ENCODE results near the gene ARID3A.

DNA sequence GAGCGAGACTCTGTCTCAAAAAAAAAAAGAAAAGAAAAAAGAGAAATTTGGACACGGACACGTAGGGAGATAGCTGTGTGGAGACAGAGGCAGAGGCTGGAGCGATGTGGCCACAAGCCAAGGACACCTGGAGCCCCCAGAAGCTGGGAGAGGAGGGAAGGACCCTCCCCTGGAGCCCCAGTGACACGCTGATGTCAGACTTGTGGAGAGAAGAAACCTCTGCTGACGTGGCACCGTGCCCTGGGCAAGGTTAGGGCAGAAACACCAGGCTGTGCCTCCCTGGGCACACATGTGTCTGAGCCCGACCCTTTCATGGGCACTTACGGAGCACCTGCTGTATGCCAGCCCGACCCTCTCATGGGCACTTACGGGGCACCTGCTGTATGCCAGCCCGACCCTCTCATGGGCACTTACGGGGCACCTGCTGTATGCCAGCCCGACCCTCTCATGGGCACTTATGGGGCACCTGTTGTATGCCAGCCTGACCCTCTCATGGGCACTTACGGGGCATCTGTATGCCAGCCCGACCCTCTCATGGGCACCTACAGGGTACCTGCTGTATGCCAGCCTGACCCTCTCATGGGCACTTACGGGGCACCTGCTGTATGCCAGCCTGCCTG, 17.8 kb downstream of the ARID3A start:
- TF ChIP-seq TCF7L2 (IDR thresholded peaks at IDR 0.05; ENCODE audit: low read depth, low read length): no peak
- TF ChIP-seq, protein P1, sequence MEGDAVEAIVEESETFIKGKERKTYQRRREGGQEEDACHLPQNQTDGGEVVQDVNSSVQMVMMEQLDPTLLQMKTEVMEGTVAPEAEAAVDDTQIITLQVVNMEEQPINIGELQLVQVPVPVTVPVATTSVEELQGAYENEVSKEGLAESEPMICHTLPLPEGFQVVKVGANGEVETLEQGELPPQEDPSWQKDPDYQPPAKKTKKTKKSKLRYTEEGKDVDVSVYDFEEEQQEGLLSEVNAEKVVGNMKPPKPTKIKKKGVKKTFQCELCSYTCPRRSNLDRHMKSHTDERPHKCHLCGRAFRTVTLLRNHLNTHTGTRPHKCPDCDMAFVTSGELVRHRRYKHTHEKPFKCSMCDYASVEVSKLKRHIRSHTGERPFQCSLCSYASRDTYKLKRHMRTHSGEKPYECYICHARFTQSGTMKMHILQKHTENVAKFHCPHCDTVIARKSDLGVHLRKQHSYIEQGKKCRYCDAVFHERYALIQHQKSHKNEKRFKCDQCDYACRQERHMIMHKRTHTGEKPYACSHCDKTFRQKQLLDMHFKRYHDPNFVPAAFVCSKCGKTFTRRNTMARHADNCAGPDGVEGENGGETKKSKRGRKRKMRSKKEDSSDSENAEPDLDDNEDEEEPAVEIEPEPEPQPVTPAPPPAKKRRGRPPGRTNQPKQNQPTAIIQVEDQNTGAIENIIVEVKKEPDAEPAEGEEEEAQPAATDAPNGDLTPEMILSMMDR (IDR thresholded peaks at IDR 0.05): no peak

Measured in Panc1 (cell line).